GM21381 (cell line): ENCODE data around the gene USP5.

Experiments
- ATAC-seq: cut with Tn5 transposase; IDR thresholded peaks from one replicate; pipeline ENCODE4 v1.9.1; 2021; ENCODE audit warnings: mild to moderate bottlenecking, moderate library complexity; ENCODE audit not compliant: unreplicated experiment

Gene USP5

DNA sequence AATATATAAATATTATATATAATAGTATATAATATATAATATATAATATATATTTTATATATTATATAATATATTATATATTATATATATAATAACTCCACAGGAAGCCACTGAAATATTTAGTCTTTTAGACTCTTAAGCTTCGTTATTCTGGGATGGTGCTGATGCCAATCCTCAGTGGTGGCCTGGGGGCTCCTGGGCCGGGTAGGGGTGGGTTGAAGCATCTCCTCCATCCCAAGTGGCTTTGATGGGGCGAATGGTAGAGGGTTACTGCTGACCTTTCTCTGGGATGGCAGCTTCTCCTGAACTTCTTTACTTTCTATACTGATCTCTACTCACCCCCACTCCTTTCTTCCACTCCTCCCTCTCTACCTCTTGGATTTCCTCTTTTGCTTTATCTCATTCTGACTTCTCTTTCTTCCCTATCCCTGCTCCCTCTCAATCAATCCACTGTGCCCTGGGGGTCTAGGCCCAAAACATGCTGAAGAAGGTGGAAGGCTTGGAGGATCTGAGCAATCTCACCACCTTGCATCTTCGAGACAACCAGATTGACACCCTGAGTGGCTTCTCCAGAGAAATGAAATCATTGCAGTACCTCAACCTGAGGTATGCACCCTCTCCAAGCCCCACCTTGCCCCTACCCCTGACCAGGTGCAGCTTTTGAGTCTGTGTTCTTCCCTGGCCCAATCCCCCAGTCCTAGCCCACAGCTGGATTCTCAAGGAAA is 57.6 kb downstream of the USP5 start:
- no peak for ATAC-seq

DNA sequence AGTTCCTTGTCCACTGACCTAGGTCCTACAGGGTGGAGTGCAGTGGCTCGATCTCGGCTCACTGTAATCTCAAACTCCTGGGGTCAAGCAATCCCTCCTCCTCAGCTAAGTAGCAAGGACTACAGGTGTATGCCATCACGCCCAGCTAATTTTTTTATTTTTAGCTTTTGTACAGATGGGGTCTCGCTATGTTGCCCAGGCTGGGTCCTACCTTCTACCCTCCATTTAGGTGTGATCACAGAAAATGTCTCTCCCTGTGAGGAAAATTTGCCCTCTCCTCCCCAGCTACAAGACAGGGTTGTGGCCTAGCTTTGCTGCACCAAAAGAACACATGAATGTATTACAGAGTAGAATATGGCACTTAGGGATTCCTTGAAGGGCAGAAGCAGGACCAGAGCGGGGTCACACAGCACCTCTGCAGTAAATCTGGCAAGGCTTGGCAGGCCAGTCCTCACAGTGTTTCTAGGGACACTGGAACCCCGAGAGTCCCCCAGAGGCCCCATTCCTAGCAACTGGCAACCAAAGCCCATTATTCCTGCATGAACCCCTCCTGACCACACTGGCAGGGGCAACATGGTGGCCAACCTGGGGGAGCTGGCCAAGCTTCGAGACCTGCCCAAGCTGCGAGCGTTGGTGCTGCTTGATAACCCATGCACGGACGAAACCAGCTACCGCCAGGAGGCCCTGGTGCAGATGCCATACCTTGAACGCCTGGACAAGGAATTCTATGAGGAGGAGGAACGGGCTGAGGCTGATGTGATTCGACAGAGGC is 60.4 kb downstream of the USP5 start:
- ATAC-seq: no peak

DNA sequence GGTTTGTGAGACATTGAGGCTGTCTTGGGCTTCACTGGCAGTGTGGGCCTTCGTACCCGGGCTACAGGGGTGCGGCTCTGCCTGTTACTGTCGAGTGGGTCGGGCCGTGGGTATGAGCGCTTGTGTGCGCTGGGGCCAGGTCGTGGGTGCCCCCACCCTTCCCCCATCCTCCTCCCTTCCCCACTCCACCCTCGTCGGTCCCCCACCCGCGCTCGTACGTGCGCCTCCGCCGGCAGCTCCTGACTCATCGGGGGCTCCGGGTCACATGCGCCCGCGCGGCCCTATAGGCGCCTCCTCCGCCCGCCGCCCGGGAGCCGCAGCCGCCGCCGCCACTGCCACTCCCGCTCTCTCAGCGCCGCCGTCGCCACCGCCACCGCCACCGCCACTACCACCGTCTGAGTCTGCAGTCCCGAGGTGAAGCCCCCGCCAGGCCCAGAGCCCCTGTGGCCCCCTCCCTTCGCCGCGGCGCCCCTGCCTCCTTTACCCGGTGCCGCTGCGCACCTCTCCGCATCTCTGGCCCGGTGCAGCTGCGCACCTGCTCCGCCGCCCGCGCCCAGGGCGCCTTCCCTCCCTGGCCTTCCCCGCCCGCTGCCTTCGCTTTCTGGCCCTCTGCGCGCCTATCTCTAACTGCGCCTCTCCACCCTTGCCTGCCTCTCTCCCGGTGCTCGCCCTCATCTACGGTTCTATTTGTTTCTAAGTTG is 62.4 kb downstream of the USP5 start, which contains the start of gene ENO2:
TSS of gene ENO2 (plus strand) at position 335 of the 701 bp plus-strand sequence. CDS start 1,253 bp downstream, outside the sequence.
- ATAC-seq: peak; percentile 77

DNA sequence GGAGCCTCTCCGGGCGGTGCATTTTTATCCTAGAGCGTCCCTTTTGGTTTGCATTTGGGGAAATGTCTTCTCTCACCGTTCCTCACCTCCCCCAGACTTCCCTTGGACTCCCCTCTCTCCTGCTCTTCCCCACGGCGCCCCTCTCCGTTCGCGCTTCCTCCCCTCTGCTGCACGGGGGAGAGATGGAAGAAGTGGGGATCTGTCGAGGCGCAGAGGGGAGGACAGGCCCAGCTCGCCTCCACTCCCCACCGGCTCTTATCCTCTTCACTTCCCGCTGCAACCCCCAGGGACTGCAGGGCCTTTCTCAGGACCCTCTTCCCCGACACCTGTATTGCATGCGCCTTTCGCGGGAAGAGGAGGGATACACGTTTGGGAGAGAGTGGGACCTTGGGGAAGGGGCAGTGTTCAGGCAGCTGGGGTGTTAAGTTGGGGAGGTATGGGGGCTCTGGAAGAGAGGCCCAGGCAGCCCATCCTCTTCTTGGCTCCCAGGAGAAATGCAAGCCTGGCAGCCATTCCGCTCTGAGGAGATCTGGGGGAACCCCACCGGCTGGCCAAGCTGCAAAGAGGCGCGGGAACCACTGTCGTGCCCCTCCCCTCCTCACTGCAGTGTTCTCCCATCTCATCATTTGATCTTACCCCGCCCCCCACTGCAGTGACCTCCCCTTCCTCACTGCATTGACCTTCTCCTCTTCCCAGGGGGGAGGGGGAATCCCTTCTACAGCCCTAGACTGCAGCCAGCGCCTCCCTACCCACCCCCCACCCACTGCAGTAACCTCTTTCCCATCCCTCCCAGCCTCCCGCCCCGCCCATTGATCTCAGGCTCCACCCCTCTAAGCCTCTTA is 63.2 kb downstream of the USP5 start:
- ATAC-seq: no peak

DNA sequence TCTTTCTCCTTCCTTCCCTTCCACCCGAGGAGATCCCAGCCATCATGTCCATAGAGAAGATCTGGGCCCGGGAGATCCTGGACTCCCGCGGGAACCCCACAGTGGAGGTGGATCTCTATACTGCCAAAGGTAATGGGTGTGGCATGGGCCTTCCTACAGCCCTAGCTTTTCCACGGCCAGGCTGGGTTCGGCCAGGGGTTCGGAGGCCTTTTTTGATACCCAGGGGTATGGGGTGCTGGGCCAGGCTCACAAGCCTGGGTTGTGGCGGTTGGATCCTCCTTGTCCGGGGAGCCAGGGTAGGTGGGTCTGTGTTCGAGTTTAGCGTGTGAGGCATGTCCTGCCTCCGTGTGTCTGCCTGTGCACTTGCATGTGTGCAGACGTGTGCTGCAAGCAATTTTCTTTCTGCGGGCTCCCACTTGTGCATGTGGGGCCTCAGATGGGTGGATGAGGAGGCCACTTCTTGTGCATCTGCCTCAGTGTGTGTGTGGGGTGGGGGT is 63.9 kb downstream of the USP5 start:
- ATAC-seq: no peak
